Stimulated activated CD8-positive, alpha-beta memory T cell treated with anti-CD3 and anti-CD28 coated beads, Interleukin-2, amount 100 ng/mL, for 48 hours (primary cell): ENCODE data around the gene TMEM161B.
"Not testable (repeated sequence)": the region's sequence is repeated elsewhere in the genome, so short reads cannot be mapped to it uniquely, and the experiment has no call there.

ENCODE experiments used
- DNase-seq, 2 donors: peaks; one replicate each; pipeline ENCODE4 v3.0.0-alpha.2; 2020; ENCODE audit warnings: low read depth in 2 of 2

The TMEM161B gene

GRCh38 chr5:88183255-88183654 is 85.4 kb downstream of the TMEM161B start:
- no peak for DNase-seq

GRCh38 chr5:88177486-88177885 is 91.2 kb downstream of the TMEM161B start:
- DNase-seq = not testable (repeated sequence)

- DNase-seq = no peak
These were observed 95.5 kb downstream of the TMEM161B start for GRCh38 chr5:88172847-88173758.

GRCh38 chr5:88159591-88159990 is 109.1 kb downstream of the TMEM161B start:
- DNase-seq = no peak

- no peak for DNase-seq
These were observed 110.6 kb downstream of the TMEM161B start for GRCh38 chr5:88158056-88158455.

GRCh38 chr5:88154891-88155290 is 113.8 kb downstream of the TMEM161B start:
- no peak for DNase-seq

GRCh38 chr5:88150747-88151146 is 117.9 kb downstream of the TMEM161B start:
- no peak for DNase-seq

- DNase-seq = no peak
These were observed 122.8 kb downstream of the TMEM161B start for GRCh38 chr5:88145611-88146467.

- DNase-seq = no peak
These were observed 123.4 kb downstream of the TMEM161B start for GRCh38 chr5:88145221-88145610.
